ENCODE measurements around the gene B9D1.

- no peak for TF ChIP-seq CTCF (IDR thresholded peaks at IDR 0.05)
- no peak for TF ChIP-seq RAD21 (IDR thresholded peaks at IDR 0.05; ENCODE audit: low read length)
- TF ChIP-seq CHD2 (IDR thresholded peaks at IDR 0.05; ENCODE audit: low read length, partially characterized antibody): no peak
- TF ChIP-seq, protein P1, sequence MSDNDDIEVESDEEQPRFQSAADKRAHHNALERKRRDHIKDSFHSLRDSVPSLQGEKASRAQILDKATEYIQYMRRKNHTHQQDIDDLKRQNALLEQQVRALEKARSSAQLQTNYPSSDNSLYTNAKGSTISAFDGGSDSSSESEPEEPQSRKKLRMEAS (IDR thresholded peaks at IDR 0.05; ENCODE audit: low read depth): no peak
- no peak for TF ChIP-seq POLR2AphosphoS5 (IDR thresholded peaks at IDR 0.05; ENCODE audit: low read depth, low read length)
- TF ChIP-seq GABPA (IDR thresholded peaks at IDR 0.05; ENCODE audit: low read depth): no peak
- no peak for TF ChIP-seq USF1 (IDR thresholded peaks at IDR 0.05; ENCODE audit: borderline replicate concordance, low read depth)
- no peak for TF ChIP-seq FOXJ3 (CRISPR knock-in tag; IDR thresholded peaks at IDR 0.05)
- TF ChIP-seq REST (IDR thresholded peaks at IDR 0.05; ENCODE audit: low read depth, low read length): no peak
- TF ChIP-seq MEF2A (IDR thresholded peaks at IDR 0.05; ENCODE audit: borderline replicate concordance, low read depth): no peak
- TF ChIP-seq USF2 (IDR thresholded peaks at IDR 0.05; ENCODE audit: borderline replicate concordance, low read depth, low read length): no peak
- no peak for TF ChIP-seq YY1 (IDR thresholded peaks at IDR 0.05; ENCODE audit: low read depth)
- TF ChIP-seq EP300 (IDR thresholded peaks at IDR 0.05; ENCODE audit: borderline replicate concordance in 1 of 2, low read depth in 1 of 2, low read length in 1 of 2): no peak
These were observed 40.4 kb downstream of the B9D1 start for GRCh38 chr17:19322129-19322505.

All from SK-N-SH (cell line).